Common myeloid progenitor, CD34-positive (primary cell): ENCODE results near the gene MRPL42.

Experiments used
- CTCF ChIA-PET: fragments of 350-600 bp; sonication (Branson Sonifier 250); formaldehyde crosslinking; loops from one replicate; lab custom pipeline; 2021; ENCODE audit warnings: antibody characterized with exemption; lab: Charles Lee
- POLR2A ChIA-PET: fragments of 350-600 bp; sonication (Branson Sonifier 250); formaldehyde crosslinking; loops from one replicate; lab custom pipeline; 2021; ENCODE audit warnings: antibody characterized with exemption; lab: Charles Lee
- DNase-seq, 3 donors: peaks; one replicate each; pipeline versions ENCODE4 v3.0.0 to v3.0.0-alpha.2; 2013
- H3K27ac ChIP-seq, 2 experiments: 1 replicate in 1 of 2; 2 replicates in 1 of 2; pipeline ENCODE4 v1.7.0; 2013; ENCODE audit warnings: inconsistent platforms in 2 of 2, low read length in 2 of 2, mild to moderate bottlenecking in 2 of 2, low read depth in 1 of 2, moderate library complexity in 1 of 2; ENCODE audit not compliant: severe bottlenecking in 2 of 2, insufficient read depth in 1 of 2, poor library complexity in 1 of 2
- H3K27me3 ChIP-seq, 5 experiments: replicated peaks in 2 of 5; 1 replicate in 3 of 5; 2 replicates in 2 of 5; pipeline versions ENCODE4 v1.6.1 to v1.7.0; 2013; ENCODE audit warnings: low read length in 4 of 5, mild to moderate bottlenecking in 2 of 5, moderate library complexity in 2 of 5, inconsistent platforms in 1 of 5; ENCODE audit not compliant: insufficient read depth in 5 of 5, control insufficient read depth in 4 of 5
- H3K36me3 ChIP-seq, 4 experiments: 1 replicate in 2 of 4; 2 replicates in 2 of 4; pipeline versions ENCODE4 v1.6.1 to v1.7.0; 2013; ENCODE audit warnings: low read length in 3 of 4, control low read depth in 1 of 4, mild to moderate bottlenecking in 1 of 4; ENCODE audit not compliant: control insufficient read depth in 4 of 4, insufficient read depth in 4 of 4
- H3K4me1 ChIP-seq, 4 experiments: 1 replicate in 3 of 4; 2 replicates in 1 of 4; pipeline versions ENCODE4 v1.6.1 to v1.7.1; 2013; ENCODE audit warnings: low read length in 3 of 4, mild to moderate bottlenecking in 3 of 4, control low read depth in 1 of 4, inconsistent platforms in 1 of 4, moderate library complexity in 1 of 4; ENCODE audit not compliant: control insufficient read depth in 4 of 4, insufficient read depth in 4 of 4; ENCODE audit errors: control extremely low read depth in 1 of 4
- H3K4me3 ChIP-seq, 7 experiments: 1 replicate in 4 of 7; 2 replicates in 3 of 7; pipeline versions ENCODE4 v1.5.1 to v1.7.0; 2013; ENCODE audit warnings: mild to moderate bottlenecking in 7 of 7, low read length in 6 of 7, moderate library complexity in 6 of 7, inconsistent platforms in 2 of 7, low read depth in 2 of 7, control low read depth in 1 of 7; ENCODE audit not compliant: insufficient read depth in 4 of 7, control insufficient read depth in 1 of 7; ENCODE audit errors: extremely low read depth in 1 of 7
- H3K9me3 ChIP-seq, 5 experiments: 1 replicate in 4 of 5; 2 replicates in 1 of 5; pipeline versions ENCODE4 v1.6.1 to v1.7.1; 2013; ENCODE audit warnings: low read length in 4 of 5, mild to moderate bottlenecking in 2 of 5, inconsistent platforms in 1 of 5, low read depth in 1 of 5, moderate library complexity in 1 of 5; ENCODE audit not compliant: control insufficient read depth in 4 of 5, insufficient read depth in 2 of 5; ENCODE audit errors: control extremely low read depth in 1 of 5
- WGBS: methylation state at CpG from one replicate; pipeline ENCODE4 v1.1.5; 2013; ENCODE audit not compliant: insufficient coverage; 5-methylcytosine and 5-hydroxymethylcytosine counted together

MRPL42 gene

DNA sequence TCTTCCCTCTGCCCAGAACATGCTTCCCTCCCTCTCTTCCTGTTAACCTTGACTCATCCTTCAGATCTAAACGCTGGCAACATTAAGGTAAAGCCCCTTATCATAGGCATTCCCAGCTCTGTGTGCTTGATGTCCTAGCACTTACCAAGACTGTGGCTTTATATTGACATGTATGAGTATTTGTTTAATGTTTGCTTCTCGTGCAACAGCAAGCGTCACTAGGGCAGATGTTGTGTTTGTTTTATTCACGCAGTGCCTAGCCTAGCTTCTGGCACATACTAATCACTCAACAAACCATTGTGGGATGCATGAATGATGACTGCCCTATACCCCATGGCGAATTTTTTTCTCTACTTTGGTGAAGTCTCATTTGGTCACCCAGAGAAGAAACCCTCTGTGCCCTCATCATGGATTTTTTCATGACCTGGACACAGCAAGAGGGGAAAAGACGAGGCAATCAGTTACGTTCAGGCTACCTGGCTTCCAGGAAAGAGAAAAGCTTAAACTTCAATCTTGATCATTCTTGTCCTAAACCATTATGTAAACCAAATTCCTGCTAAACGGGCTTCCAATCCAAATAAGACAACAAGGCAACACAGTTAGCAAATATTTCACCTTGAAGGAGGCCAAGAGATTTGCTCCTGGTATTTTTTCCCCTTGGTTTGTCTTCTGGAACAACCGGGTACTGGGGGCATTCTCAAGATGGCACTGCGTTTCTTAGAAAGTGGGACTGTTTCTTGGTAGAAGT, 57.2 kb downstream of the MRPL42 start:
- POLR2A ChIA-PET, result no interaction called here
- Histone ChIP-seq H3K27ac (no peak overlapping the region), H3K4me1 (peaks cover 0 to 9% (median 3%) of the 10 kb centered on the region in 4 experiments), H3K27me3 (no peaks in the 10 kb centered on the region), H3K36me3 (no peaks in the 10 kb centered on the region), H3K4me3 (no peak overlapping the region), H3K9me3 (no peaks in the 10 kb centered on the region)
- 98% methylated on average over 7 of the region's 10 CpGs for WGBS
- DNase-seq, result no peak
- CTCF ChIA-PET, result interaction anchor here (1.1 to 6.2 kb wide), 9 partner anchors 8 to 577 kb away, joined by 4 to 56 read pairs (median 5); no protein-coding TSS in a partner anchor

DNA sequence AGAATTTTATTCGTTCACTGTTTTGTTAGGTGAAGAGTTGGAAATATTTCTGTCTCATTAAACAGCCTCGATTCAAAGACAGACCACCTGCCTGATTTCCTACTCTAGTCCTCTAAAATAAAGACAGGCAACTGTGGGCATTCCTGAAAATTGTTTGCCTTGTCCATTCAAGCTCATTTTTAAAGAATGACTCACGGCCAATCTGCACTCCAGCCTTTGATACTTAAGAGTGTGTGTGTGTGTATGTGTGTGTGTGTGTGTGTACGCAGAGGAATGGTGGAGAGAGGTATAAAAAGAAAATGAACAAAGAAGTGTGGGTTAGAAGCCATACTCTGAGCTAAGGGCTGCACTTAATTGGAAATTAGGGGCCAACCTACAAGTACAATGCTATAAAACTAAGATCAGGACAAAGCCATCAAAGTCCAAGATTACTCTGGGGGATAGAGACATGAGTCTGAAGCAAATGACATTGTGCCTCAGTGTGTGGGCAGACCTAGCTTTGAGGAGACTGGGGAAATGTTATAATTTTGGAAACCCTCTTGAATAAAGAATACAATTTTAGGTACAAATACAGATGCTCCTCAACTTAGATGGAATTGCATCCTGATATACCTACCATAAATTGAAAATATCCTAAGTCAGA, 59.6 kb downstream of the MRPL42 start:
- no peak for DNase-seq
- no peaks in the 10 kb centered on the region for H3K9me3 ChIP-seq
- ChIA-PET CTCF (interaction anchor here (0.7 to 6.2 kb wide), 12 partner anchors 10 to 575 kb away, joined by 3 to 56 read pairs (median 5); no protein-coding TSS in a partner anchor), POLR2A (interaction anchor here (0.6 kb wide), 1 partner anchor 248 kb away, joined by 3 read pairs; no protein-coding TSS in a partner anchor)
- H3K27me3 ChIP-seq, result no peaks in the 10 kb centered on the region
- H3K4me1 ChIP-seq, result peaks cover 5 to 26% (median 15%) of the 10 kb centered on the region in 4 experiments
- no peak overlapping the region for H3K27ac ChIP-seq
- WGBS, result 100% methylated on average over 3 of the region's 4 CpGs
- no peak overlapping the region for H3K4me3 ChIP-seq
- no peaks in the 10 kb centered on the region for H3K36me3 ChIP-seq

GRCh38 chr12:93530358-93530757, 63.0 kb downstream of the MRPL42 start:
- no peaks in the 10 kb centered on the region for H3K9me3 ChIP-seq
- 0% methylated on average over 2 of the region's 5 CpGs for WGBS
- no peaks in the 10 kb centered on the region for H3K27me3 ChIP-seq
- H3K4me3 ChIP-seq, result peak overlapping the region in 3 of 7 experiments; percentile 12 to 50 (median 44)
- DNase-seq, result peak; percentile 85 to 92 (median 89)
- no peaks in the 10 kb centered on the region for H3K36me3 ChIP-seq
- peak overlapping the region; percentile 78 to 91 for H3K27ac ChIP-seq
- peaks cover 5 to 26% (median 15%) of the 10 kb centered on the region in 4 experiments for H3K4me1 ChIP-seq
- CTCF ChIA-PET, result interaction anchor here (0.9 kb wide), 1 partner anchor 39 kb away, joined by 3 read pairs; no protein-coding TSS in a partner anchor
- POLR2A ChIA-PET, result interaction anchor here (0.5 to 1.1 kb wide), 2 partner anchors 60 to 128 kb away, joined by 3 to 4 read pairs; no protein-coding TSS in a partner anchor

GRCh38 chr12:93533310-93533709, 66.0 kb downstream of the MRPL42 start:
- WGBS, result 100% methylated on average over 5 of the region's 5 CpGs
- no peak for DNase-seq
- H3K4me3 ChIP-seq, result no peak overlapping the region
- CTCF ChIA-PET, result interaction anchor here (0.7 to 1.7 kb wide), 4 partner anchors 8 to 569 kb away, joined by 3 to 7 read pairs (median 4); no protein-coding TSS in a partner anchor
- H3K27ac ChIP-seq, result no peak overlapping the region
- H3K4me1 ChIP-seq, result peaks cover 11 to 33% (median 24%) of the 10 kb centered on the region in 4 experiments
- POLR2A ChIA-PET, result no interaction called here
- H3K9me3 ChIP-seq, result no peaks in the 10 kb centered on the region
- H3K36me3 ChIP-seq, result no peaks in the 10 kb centered on the region
- H3K27me3 ChIP-seq, result no peaks in the 10 kb centered on the region

DNA sequence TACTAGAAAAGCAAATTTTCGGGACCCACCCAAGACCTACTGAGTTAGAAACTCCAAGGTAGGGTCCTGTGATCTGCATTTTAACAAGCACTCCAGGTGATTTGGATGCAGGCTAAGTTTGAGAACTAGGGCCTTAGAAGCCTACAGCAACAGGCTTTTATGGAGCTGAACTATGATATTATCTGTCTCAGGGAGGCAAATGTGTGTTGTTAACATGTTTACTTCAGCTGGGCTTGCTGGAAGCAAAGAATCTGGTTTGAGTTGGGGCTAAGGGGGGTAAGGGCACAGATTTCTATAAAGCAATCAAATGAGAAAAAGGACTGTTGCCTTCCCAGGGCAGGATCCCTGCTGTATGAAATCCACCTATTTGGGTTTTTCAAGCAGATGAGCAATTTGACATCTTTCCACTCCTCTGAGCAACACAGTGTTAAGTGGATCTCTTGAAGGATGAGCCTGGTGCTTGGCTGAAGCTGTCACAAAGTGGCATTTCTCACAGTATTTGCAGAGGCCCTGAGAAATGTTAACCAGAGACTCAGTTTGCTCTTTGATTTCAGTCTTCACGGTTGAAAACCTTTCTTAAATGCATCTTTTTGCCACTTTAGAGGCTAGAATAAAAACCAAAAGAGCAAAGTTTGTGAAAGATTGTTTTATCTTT, 68.9 kb downstream of the MRPL42 start:
- POLR2A ChIA-PET, result no interaction called here
- Histone ChIP-seq H3K4me3 (no peak overlapping the region), H3K36me3 (no peaks in the 10 kb centered on the region), H3K27ac (no peak overlapping the region), H3K9me3 (no peaks in the 10 kb centered on the region), H3K4me1 (peaks cover 11 to 26% (median 21%) of the 10 kb centered on the region in 4 experiments), H3K27me3 (no peaks in the 10 kb centered on the region)
- DNase-seq, result no peak
- 67% methylated on average over 2 of the region's 2 CpGs for WGBS
- CTCF ChIA-PET, result no interaction called here

- CTCF ChIA-PET, result interaction anchor here (0.9 to 1.0 kb wide), 3 partner anchors 13 to 578 kb away, joined by 3 to 4 read pairs (median 3); no protein-coding TSS in a partner anchor
- no peak overlapping the region for H3K4me3 ChIP-seq
Measured at GRCh38 chr12:93536766-93537488, 69.6 kb downstream of the MRPL42 start.

More at GRCh38 chr12:93536766-93537488, 69.6 kb downstream of the MRPL42 start:
- POLR2A ChIA-PET, result no interaction called here
- no peaks in the 10 kb centered on the region for H3K27me3 ChIP-seq
- DNase-seq, result peak in 2 of 3 donors; percentile 14 to 31
- no peaks in the 10 kb centered on the region for H3K36me3 ChIP-seq
- WGBS, result 19% methylated on average over 2 of the region's 5 CpGs
- peaks cover 17 to 32% (median 27%) of the 10 kb centered on the region in 4 experiments for H3K4me1 ChIP-seq
- no peaks in the 10 kb centered on the region for H3K9me3 ChIP-seq
- no peak overlapping the region for H3K27ac ChIP-seq
